Kasumi-1 (cell line): ENCODE measurements around the gene EPS15.
"Not testable (repeated sequence)": the region's sequence is repeated elsewhere in the genome, so short reads cannot be mapped to it uniquely, and the experiment has no call there.

Source experiments
- DNase-seq, 2 experiments: peaks; one replicate each; lab custom pipeline; 2025; lab: John Stamatoyannopoulos, UW

Gene EPS15

DNA sequence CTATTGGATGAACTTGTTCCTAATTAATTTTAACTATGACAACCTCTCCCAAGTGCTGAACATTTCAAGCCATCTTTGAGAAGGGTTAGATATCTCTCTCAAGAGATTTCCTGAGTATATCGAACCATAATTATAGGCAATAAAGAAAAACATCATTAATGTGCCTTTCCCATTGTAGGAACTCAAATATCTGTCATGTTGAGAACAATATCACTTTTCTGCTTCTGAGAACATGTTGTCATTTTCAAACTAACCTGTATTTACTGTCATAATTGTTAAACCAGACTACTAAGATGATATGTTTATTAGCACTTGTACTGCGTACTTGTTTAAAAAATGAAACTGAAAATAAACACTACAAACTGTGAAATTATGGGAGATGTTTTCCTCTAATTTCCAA, 4.3 kb downstream of the EPS15 start:
- DNase-seq: no peak

GRCh38 chr1:51512606-51513005, 6.5 kb downstream of the EPS15 start:
- no peak for DNase-seq

- DNase-seq: no peak
These were observed 6.9 kb downstream of the EPS15 start for GRCh38 chr1:51512120-51512519.

GRCh38 chr1:51509773-51510172, 9.3 kb downstream of the EPS15 start:
- no peak for DNase-seq

DNA sequence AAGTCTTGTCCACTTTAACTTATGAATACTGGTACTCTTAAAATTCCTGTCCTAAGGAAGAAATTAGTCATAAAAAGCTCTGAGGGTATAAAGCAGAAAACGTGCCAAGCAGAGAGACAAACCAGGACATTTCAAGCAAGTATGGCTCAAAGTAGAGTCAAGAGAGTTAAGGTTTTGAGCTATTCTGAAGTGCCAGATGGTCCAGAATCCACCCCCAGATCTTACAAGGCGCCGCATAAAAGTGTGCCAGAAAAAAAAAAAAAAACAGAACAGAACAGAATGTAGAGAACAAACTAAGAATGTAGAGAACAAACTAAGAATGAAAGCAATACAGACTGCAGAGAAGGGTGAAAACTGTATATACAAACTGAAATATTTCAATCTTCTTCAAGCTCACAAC, 12.5 kb downstream of the EPS15 start:
- peak in 1 of 2 experiments; percentile 19 for DNase-seq

GRCh38 chr1:51504806-51505525, 14.1 kb downstream of the EPS15 start:
- no peak for DNase-seq

- not testable (repeated sequence) for DNase-seq
These were observed 17.8 kb downstream of the EPS15 start for GRCh38 chr1:51501218-51501630.

GRCh38 chr1:51499694-51500093, 19.4 kb downstream of the EPS15 start:
- no peak for DNase-seq

GRCh38 chr1:51498924-51499323, 20.1 kb downstream of the EPS15 start:
- no peak for DNase-seq

DNA sequence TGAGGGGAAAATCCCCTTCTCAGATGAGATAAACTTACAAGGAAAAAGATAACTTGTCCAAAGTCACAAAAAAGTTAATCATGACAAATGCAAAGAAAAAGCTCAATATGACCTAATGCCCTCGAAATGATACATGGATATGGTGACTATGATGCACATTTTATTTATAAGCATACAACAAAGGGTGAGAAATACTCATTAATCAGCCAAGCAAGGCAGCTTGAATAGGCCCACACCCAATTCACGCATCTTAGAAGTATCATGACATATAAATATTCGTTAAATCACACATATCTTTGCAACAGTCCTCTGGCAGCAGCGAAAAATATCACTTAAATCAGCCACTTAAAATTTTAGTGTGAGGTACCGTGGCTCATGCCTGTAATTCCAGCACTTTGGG, 21.7 kb downstream of the EPS15 start:
- no peak for DNase-seq

- no peak for DNase-seq
These were observed 24.8 kb downstream of the EPS15 start for GRCh38 chr1:51494138-51494830.

DNA sequence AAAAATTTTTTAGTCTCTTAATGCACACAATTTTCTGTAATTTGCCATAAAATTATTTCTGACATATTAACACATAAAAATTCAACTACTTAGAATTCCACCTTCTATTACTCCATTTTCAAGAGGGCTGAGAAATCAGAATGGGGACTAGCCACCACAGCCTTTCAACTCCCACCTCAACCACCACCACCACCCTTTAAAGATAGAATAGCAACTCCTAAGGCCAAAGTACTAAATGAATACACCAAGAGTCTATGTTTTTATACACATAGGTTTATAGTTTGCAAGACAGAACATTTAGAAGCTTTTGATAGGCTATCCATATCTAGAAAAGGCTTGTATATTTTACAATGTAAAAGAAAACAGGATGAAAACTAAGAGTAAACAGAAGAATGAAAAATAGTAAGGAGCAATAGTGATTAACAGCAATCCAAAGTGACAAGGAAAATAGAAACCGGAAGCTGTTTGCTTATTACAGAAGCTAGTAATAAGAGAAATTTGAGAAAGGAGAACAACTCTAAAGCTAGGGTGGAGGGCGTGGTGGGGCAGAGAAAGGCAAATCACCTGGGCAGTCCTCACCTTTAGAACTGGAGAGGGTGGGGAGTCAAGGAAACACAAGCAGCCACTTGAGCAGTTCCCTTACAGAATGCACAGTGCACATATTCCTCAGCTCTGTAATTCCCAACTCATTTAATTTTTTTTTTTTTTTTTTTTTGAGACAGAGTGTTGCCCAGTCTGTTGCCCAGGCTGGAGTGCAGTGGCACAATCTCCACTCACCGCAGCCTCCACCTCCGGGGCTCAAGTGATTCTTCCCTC, 27.7 kb downstream of the EPS15 start:
- no peak for DNase-seq

DNA sequence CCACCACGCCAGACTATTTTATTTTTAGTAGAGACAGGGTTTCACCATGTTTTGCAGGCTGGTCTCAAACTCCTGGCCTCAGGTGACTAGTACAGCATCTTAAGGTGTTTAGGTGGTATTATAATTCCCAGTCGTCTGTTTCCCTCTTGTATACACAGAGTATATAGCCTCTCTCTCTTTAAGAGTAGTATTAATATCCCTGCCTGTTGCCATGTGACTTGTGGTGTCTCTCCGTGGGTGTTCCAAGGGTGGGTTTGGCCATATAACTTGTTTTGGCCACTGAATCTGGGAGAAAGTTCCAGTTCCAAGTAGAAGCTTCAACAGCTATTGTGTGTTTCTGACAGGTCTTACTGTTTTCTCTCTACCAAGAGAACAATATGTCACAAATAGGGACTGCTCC, 29.6 kb downstream of the EPS15 start:
- no peak for DNase-seq

GRCh38 chr1:51488372-51489050, 30.6 kb downstream of the EPS15 start:
- DNase-seq: no peak

DNA sequence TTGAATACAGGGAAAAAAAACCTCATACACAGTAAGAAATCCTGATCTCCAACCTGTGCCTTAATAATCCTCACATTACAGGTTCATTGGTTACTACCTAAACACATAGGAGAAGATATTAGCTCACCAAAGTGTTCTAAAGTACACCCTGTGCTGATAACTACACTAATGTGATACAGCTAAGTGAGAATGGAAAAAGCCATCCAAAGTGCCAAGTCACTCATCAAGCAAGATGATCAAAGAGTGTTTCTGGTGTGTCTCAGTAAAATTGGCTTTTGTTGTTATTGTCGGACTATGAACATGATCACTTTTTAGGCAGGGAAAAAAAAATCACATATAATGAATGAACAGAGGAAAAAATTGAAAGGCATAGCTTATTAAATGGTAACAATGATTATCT, 31.4 kb downstream of the EPS15 start:
- DNase-seq: no peak

GRCh38 chr1:51484591-51484990, 34.5 kb downstream of the EPS15 start:
- DNase-seq: no peak

DNA sequence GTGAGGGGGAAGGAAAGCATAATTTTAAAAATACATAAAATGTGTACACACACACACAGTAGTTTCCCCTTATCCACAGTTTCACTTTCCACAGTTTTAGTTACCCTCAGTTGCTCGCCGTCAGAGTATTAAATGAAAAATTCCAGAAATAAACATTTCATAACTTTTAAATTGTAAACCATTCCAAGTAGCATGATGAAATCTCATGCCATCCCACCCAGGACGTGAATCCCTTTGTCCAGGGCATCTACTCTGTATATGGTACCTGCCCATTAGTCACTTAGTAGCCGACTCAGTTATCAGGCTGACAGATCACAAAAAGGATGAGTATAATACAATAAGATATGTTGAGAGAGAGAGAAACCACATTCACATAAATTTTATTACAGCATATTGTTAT, 36.2 kb downstream of the EPS15 start:
- no peak for DNase-seq

- DNase-seq: peak in 1 of 2 experiments; percentile 9
These were observed 44.0 kb downstream of the EPS15 start for GRCh38 chr1:51474832-51475620.

DNA sequence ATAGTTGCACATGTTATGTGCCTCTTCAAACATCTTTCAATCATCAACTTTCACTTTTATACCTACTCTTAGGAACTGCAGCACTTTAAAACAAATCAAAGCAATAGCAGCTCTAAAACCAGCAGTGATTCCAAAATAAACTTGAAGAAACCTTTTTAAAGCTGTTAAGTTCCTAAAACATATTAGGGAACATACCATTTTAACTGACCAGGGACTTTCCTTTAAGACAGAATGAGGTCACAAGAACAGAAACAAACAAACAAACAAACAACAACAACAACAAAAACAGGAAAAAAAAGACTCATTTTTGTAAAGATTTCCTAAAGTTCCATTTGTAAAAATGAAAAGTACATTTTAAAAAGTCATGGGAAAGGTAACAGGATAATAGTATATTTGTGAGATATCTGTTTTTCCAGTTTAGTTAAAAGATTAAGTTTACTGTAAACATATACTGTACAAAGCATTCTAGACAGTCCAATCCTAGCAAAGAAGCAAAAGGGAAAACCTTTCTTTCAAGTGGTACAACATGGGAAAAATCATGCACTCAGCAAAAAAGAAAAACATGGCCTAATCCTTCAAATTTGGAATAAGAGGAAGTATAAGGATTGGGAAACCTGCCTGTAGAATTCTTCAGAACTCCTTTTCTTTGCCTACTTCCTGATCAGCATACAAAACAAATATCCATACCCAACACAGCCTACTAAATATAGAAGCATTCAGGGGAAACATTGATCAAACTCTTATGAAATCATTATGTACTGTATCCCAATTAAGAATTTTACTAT, 45.5 kb downstream of the EPS15 start:
- peak; percentile 31 to 38 for DNase-seq

DNA sequence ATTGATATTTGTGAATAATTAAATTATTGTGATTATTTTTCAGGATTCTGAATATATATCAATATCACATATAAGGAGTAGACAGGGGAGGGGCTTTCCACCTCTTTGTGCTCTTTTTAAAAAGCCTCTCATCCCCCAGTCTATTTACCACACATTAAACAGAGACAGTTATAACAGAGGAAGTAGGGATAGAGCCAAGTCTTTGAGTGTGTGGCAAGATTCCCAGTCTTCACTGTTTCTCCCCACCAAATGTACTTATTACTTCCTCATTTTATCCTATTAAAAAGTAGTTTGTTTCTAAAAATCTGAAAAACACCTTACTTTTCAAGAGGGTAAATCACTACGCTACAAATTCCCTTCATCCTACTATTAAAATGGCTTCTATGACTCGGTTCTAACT, 46.7 kb downstream of the EPS15 start:
- DNase-seq: peak; percentile 70 to 72

- no peak for DNase-seq
These were observed 49.5 kb downstream of the EPS15 start for GRCh38 chr1:51469518-51469917.
